Rectal smooth muscle tissue (tissue), 1 donor: ENCODE results near the gene ADAM23.

Experiments used
- H3K27ac ChIP-seq: one replicate; pipeline ENCODE4 v1.7.0; 2013; ENCODE audit warnings: low read depth, low read length, inconsistent platforms
- H3K27me3 ChIP-seq: one replicate; pipeline ENCODE4 v1.7.0; 2013; ENCODE audit warnings: low read length; ENCODE audit not compliant: control insufficient read depth, insufficient read depth
- H3K36me3 ChIP-seq: one replicate; pipeline ENCODE4 v1.7.0; 2013; ENCODE audit warnings: low read length; ENCODE audit not compliant: control insufficient read depth, insufficient read depth
- H3K4me1 ChIP-seq: one replicate; pipeline ENCODE4 v1.7.0; 2013; ENCODE audit warnings: low read length; ENCODE audit not compliant: control insufficient read depth, insufficient read depth
- H3K4me3 ChIP-seq: one replicate; pipeline ENCODE4 v1.7.0; 2013; ENCODE audit warnings: low read length
- H3K9ac ChIP-seq: one replicate; pipeline ENCODE4 v1.7.0; 2013; ENCODE audit warnings: low read length

The ADAM23 gene

DNA sequence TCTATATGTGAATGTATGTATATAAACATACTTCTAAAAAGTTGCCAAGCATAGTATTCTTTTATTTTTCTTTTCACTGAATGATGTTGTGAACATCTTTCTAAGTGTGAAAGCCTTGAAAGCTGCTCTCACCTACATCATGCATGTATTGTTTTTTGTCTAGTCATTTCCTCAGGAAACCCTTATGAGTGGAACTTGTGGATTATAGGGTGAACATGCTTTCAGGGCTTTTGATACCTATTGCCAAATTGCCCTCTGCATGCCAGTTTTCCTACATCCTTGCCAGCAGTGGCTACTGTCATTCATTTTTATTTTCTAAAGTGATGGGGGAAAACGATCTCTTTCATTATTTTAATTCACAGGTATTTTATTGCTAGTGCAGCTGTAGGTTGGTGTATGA, 78.3 kb downstream of the ADAM23 start:
- no peaks in the 10 kb centered on the region for H3K27me3 ChIP-seq
- H3K27ac ChIP-seq, result no peak overlapping the region
- H3K4me3 ChIP-seq, result no peak overlapping the region
- H3K9ac ChIP-seq, result no peak overlapping the region
- no peaks in the 10 kb centered on the region for H3K36me3 ChIP-seq
- H3K4me1 ChIP-seq, result no peaks in the 10 kb centered on the region

- no peak overlapping the region for H3K4me3 ChIP-seq
- H3K27ac ChIP-seq, result no peak overlapping the region
- no peaks in the 10 kb centered on the region for H3K36me3 ChIP-seq
- no peak overlapping the region for H3K9ac ChIP-seq
- no peaks in the 10 kb centered on the region for H3K4me1 ChIP-seq
- H3K27me3 ChIP-seq, result no peaks in the 10 kb centered on the region
These were observed 83.1 kb downstream of the ADAM23 start for GRCh38 chr2:206526416-206526815.

GRCh38 chr2:206527153-206527552, 83.8 kb downstream of the ADAM23 start:
- Histone ChIP-seq H3K36me3 (no peaks in the 10 kb centered on the region), H3K9ac (no peak overlapping the region), H3K4me3 (no peak overlapping the region), H3K4me1 (no peaks in the 10 kb centered on the region), H3K27ac (no peak overlapping the region), H3K27me3 (no peaks in the 10 kb centered on the region)

DNA sequence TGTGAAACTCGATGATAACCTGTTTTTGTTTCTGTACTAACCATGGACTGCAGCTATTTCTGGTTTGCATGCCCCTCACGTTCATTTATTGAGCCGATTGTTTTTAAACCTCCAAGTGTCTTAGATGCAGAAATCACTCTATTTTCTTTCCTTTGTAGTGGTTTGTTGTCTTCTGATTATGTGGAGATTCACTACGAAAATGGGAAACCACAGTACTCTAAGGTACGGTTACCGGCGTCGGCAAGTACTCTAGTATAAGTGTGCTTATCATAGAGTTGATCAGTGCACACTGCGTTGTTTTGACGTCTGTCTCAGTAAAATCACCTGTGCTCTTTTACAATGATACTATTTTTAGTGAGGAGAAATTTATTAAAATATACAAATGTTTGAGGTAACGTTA, 87.4 kb downstream of the ADAM23 start:
- H3K27ac ChIP-seq, result no peak overlapping the region
- no peaks in the 10 kb centered on the region for H3K36me3 ChIP-seq
- H3K27me3 ChIP-seq, result no peaks in the 10 kb centered on the region
- no peak overlapping the region for H3K9ac ChIP-seq
- H3K4me3 ChIP-seq, result no peak overlapping the region
- no peaks in the 10 kb centered on the region for H3K4me1 ChIP-seq

- no peak overlapping the region for H3K9ac ChIP-seq
- no peaks in the 10 kb centered on the region for H3K27me3 ChIP-seq
- H3K4me1 ChIP-seq, result no peaks in the 10 kb centered on the region
- H3K27ac ChIP-seq, result no peak overlapping the region
- no peaks in the 10 kb centered on the region for H3K36me3 ChIP-seq
- H3K4me3 ChIP-seq, result no peak overlapping the region
These were observed 88.7 kb downstream of the ADAM23 start for GRCh38 chr2:206531996-206532543.

GRCh38 chr2:206533977-206534376, 90.6 kb downstream of the ADAM23 start:
- Histone ChIP-seq H3K27ac (no peak overlapping the region), H3K4me1 (no peaks in the 10 kb centered on the region), H3K4me3 (no peak overlapping the region), H3K27me3 (no peaks in the 10 kb centered on the region), H3K9ac (no peak overlapping the region), H3K36me3 (no peaks in the 10 kb centered on the region)

- no peaks in the 10 kb centered on the region for H3K36me3 ChIP-seq
- no peak overlapping the region for H3K4me3 ChIP-seq
- H3K27ac ChIP-seq, result no peak overlapping the region
- H3K4me1 ChIP-seq, result no peaks in the 10 kb centered on the region
- H3K27me3 ChIP-seq, result no peaks in the 10 kb centered on the region
- H3K9ac ChIP-seq, result no peak overlapping the region
These were observed 92.1 kb downstream of the ADAM23 start for GRCh38 chr2:206535260-206535986.

GRCh38 chr2:206540757-206541156, 97.4 kb downstream of the ADAM23 start:
- H3K9ac ChIP-seq, result no peak overlapping the region
- no peaks in the 10 kb centered on the region for H3K36me3 ChIP-seq
- H3K4me3 ChIP-seq, result no peak overlapping the region
- H3K4me1 ChIP-seq, result no peaks in the 10 kb centered on the region
- no peak overlapping the region for H3K27ac ChIP-seq
- no peaks in the 10 kb centered on the region for H3K27me3 ChIP-seq

- H3K4me3 ChIP-seq, result no peak overlapping the region
- H3K36me3 ChIP-seq, result no peaks in the 10 kb centered on the region
- H3K4me1 ChIP-seq, result no peaks in the 10 kb centered on the region
- no peaks in the 10 kb centered on the region for H3K27me3 ChIP-seq
- no peak overlapping the region for H3K27ac ChIP-seq
- no peak overlapping the region for H3K9ac ChIP-seq
These were observed 99.7 kb downstream of the ADAM23 start for GRCh38 chr2:206543073-206543472.

GRCh38 chr2:206548383-206548782, 105.1 kb downstream of the ADAM23 start:
- Histone ChIP-seq H3K27me3 (no peaks in the 10 kb centered on the region), H3K9ac (no peak overlapping the region), H3K4me1 (no peaks in the 10 kb centered on the region), H3K36me3 (no peaks in the 10 kb centered on the region), H3K4me3 (no peak overlapping the region), H3K27ac (no peak overlapping the region)

- H3K27ac ChIP-seq, result no peak overlapping the region
- H3K27me3 ChIP-seq, result no peaks in the 10 kb centered on the region
- no peaks in the 10 kb centered on the region for H3K36me3 ChIP-seq
- H3K9ac ChIP-seq, result no peak overlapping the region
- no peak overlapping the region for H3K4me3 ChIP-seq
- no peaks in the 10 kb centered on the region for H3K4me1 ChIP-seq
These were observed 112.4 kb downstream of the ADAM23 start for GRCh38 chr2:206555721-206556120.

GRCh38 chr2:206556357-206556949, 113.1 kb downstream of the ADAM23 start:
- Histone ChIP-seq H3K4me1 (no peaks in the 10 kb centered on the region), H3K27me3 (no peaks in the 10 kb centered on the region), H3K27ac (no peak overlapping the region), H3K36me3 (no peaks in the 10 kb centered on the region), H3K9ac (no peak overlapping the region), H3K4me3 (no peak overlapping the region)

DNA sequence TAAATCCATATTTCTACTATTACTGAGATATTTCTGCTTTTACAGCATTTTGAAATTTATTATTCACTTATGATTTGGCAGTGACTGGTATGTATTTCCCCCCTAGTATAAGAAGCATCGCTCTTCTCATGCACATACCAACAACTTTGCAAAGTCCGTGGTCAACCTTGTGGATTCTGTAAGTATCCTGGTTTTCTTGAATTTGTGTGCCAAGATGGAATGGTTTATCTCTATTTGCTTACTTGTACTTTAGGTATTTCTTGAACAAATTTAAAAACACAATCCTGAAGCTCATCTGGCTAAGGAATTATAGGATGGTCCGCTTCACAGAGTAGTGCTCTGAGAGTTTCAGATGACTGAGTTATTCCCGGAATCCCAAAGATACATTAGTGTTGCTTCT, 114.0 kb downstream of the ADAM23 start:
- no peak overlapping the region for H3K9ac ChIP-seq
- H3K4me1 ChIP-seq, result no peaks in the 10 kb centered on the region
- H3K36me3 ChIP-seq, result no peaks in the 10 kb centered on the region
- no peak overlapping the region for H3K27ac ChIP-seq
- H3K27me3 ChIP-seq, result no peaks in the 10 kb centered on the region
- no peak overlapping the region for H3K4me3 ChIP-seq
